K562 (cell line): ENCODE results near the gene POU2F1. TPM values are rescaled to one million over a fixed set of nuclear protein-coding genes. Genes with fewer than 3 reads are reported as not detected.
A peak's percentile ranks its signal among the peaks of the same experiment; 100 is the strongest.

ENCODE experiments used
- CBX3 ChIP-seq, 2 experiments: IDR thresholded peaks; 1 replicate in 1 of 2; 2 replicates in 1 of 2; pipeline ENCODE4 v1.6.1; 2012; ENCODE audit warnings: inconsistent platforms in 2 of 2, low read length in 2 of 2, borderline replicate concordance in 1 of 2, control low read depth in 1 of 2
- KLF1 ChIP-seq: fragments of 450-650 bp; IDR thresholded peaks from 2 replicates; pipeline ENCODE4 v1.6.1; 2016; ENCODE audit warnings: missing genetic modification characterization, missing compliant biosample characterization
- MAFF ChIP-seq: IDR thresholded peaks from 2 replicates; pipeline ENCODE4 v1.6.1; 2012; ENCODE audit warnings: low read length, improper control_type of control experiment
- MAFK ChIP-seq: IDR thresholded peaks from 2 replicates; pipeline ENCODE4 v1.6.1; 2011; ENCODE audit warnings: low read length, improper control_type of control experiment
- RFX1 ChIP-seq: fragments of 450-650 bp; IDR thresholded peaks from 2 replicates; pipeline ENCODE4 v1.6.1; 2016; ENCODE audit warnings: mild to moderate bottlenecking, moderate library complexity
- SETDB1 ChIP-seq: IDR thresholded peaks from one replicate; pipeline ENCODE4 v1.6.1; 2012; ENCODE audit warnings: low read length, control low read depth, inconsistent platforms
- SRSF7 ChIP-seq: fragments of 200-400 bp; formaldehyde crosslinking; optimal IDR thresholded peaks from 2 replicates; pipeline ENCODE3; 2017; ENCODE audit warnings: mild to moderate bottlenecking, low read depth, low read length
- TAF1 ChIP-seq: IDR thresholded peaks from 2 replicates; pipeline ENCODE4 v1.6.1; 2011; ENCODE audit warnings: mild to moderate bottlenecking, low read length, moderate library complexity; ENCODE audit not compliant: insufficient read depth, control insufficient read depth, severe bottlenecking; ENCODE audit errors: extremely low read depth
- U2AF2 ChIP-seq: fragments of 200-400 bp; formaldehyde crosslinking; optimal IDR thresholded peaks from 2 replicates; pipeline ENCODE3; 2017; ENCODE audit warnings: low read depth, mild to moderate bottlenecking, low read length
- ZC3H8 ChIP-seq: fragments of 450-650 bp; IDR thresholded peaks from 2 replicates; pipeline ENCODE4 v1.6.1; 2017
- ZNF217 ChIP-seq: sonication (generic); formaldehyde crosslinking; IDR thresholded peaks from 2 replicates; pipeline ENCODE4 v1.8.0; 2022; ENCODE audit warnings: mild to moderate bottlenecking, missing genetic modification reagents
- ZNF778 ChIP-seq: fragments of 450-650 bp; formaldehyde crosslinking; IDR thresholded peaks from 2 replicates; pipeline ENCODE4 v1.4.0; 2020; ENCODE audit warnings: mild to moderate bottlenecking, moderate library complexity
- polyA plus RNA-seq, 8 experiments: library from polyadenylated mRNA; depleted of rRNA in 4 of 8; stranded (reverse) in 5 of 8; unstranded in 3 of 8; fragments of >200 nt; fragmentation: Nextera tagmentation in 2 of 8; fragmentation: Illumina TruSeq in 1 of 8; extraction: Ambion mirVana in 2 of 8; extraction: Trizol in 1 of 8; gene quantifications; 2 replicates each; pipeline versions ENCODE4 v1.2.1 to v1.2.3, GENCODE V29; 2011 to 2014; ENCODE audit warnings: inconsistent platforms in 1 of 8, missing spikeins in 1 of 8
- total RNA-seq, 7 experiments: library from RNA; depleted of rRNA in 6 of 7; stranded (reverse); fragments of >200 nt in 6 of 7; fragmentation: Illumina TruSeq in 2 of 7; extraction: Trizol in 2 of 7; gene quantifications; 2 replicates each; pipeline versions ENCODE4 v1.2.1 to v1.2.3, GENCODE V29; 2011 to 2021; ENCODE audit warnings: low replicate concordance in 1 of 7
- TF ChIP-seq, protein P1 (sequence below): fragments of 250-450 bp; sonication (Bioruptor Pico); IDR thresholded peaks from 2 replicates; pipeline ENCODE4 v1.4.0; 2020; ENCODE audit warnings: mild to moderate bottlenecking, moderate library complexity, borderline replicate concordance
- TF ChIP-seq, protein P2 (sequence below): fragments of 250-450 bp; sonication (Bioruptor Pico); IDR thresholded peaks from 2 replicates; pipeline ENCODE4 v1.5.0; 2021; ENCODE audit warnings: mild to moderate bottlenecking, moderate library complexity
- TF ChIP-seq, protein P3 (sequence below): sonication (generic); formaldehyde crosslinking; IDR thresholded peaks from 2 replicates; pipeline ENCODE4 v1.8.1; 2023; ENCODE audit warnings: mild to moderate bottlenecking, missing genetic modification reagents
- TF ChIP-seq, protein P4 (sequence below): fragments of 450-650 bp; IDR thresholded peaks from one replicate; pipeline ENCODE4 v1.6.1; 2018; ENCODE audit warnings: mild to moderate bottlenecking, moderate library complexity; ENCODE audit not compliant: partially characterized antibody
- TF ChIP-seq, protein P5 (sequence below): sonication (generic); formaldehyde crosslinking; IDR thresholded peaks from 2 replicates; pipeline ENCODE4 v1.9.0; 2022; ENCODE audit warnings: mild to moderate bottlenecking, missing genetic modification reagents

Gene POU2F1
- total and polyA plus RNA-seq, 9 of the 15 experiments (the other 6 are each of a cell fraction or from before 2014, with no cell fraction given), result 2.6 to 22.3 (median 8.8) TPM

DNA sequence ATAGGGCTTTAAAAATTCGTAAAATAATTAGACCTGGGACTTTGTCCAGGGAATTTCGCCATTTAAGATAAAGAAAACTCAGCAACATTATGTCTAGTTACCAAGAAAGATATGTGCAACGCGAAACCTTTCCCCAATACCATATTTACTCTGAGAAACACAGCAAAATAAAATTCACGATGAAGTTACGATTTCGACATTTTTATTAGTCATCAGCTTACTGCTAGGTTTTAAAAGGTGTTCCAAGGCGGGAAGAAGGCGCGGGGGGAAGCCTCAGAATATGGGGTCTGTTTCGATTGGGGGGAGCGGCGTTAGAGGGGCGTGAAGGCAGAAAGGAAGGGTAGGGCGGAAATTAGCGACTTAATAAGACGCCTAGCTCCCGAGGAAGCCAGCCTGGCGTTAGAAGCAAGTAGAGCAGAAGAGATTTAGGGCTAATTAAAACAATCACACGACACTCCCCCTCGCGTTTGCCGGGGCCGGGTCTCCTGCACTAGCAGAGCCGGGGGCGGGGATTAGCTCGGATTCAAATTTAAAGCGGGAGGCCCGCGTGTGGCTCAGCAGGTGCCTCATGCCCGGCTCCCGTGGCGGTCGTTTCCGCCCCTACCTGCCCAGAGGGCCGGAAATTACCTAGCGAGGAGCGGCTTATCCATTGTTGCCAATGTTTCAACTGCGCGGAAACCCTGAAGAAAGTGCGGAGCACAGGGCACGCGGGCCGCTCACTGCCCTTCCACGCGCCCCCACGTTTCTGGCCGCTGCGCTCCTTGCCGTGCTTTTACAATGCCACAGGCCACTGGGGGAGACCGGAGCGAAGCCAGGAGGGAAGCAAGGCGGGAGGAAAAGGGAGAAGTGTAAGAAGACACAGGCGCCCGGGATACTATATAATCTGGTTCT is 795 bp upstream of the POU2F1 start (continued):
- TF ChIP-seq ZNF217 (CRISPR knock-in tag), result no peak
- no peak for TF ChIP-seq ZNF778 (CRISPR knock-in tag)
- TF ChIP-seq SRSF7, result no peak
- TF ChIP-seq KLF1 (tag), result no peak
- TF ChIP-seq CBX3 (IDR thresholded peaks at IDR 0.05; ENCODE audit: borderline replicate concordance in 1 of 2, low read length in 2 of 2), result peak in 1 of 2 experiments; percentile 75; a peak in 1 of 3 replicates
- TF ChIP-seq, protein P1, sequence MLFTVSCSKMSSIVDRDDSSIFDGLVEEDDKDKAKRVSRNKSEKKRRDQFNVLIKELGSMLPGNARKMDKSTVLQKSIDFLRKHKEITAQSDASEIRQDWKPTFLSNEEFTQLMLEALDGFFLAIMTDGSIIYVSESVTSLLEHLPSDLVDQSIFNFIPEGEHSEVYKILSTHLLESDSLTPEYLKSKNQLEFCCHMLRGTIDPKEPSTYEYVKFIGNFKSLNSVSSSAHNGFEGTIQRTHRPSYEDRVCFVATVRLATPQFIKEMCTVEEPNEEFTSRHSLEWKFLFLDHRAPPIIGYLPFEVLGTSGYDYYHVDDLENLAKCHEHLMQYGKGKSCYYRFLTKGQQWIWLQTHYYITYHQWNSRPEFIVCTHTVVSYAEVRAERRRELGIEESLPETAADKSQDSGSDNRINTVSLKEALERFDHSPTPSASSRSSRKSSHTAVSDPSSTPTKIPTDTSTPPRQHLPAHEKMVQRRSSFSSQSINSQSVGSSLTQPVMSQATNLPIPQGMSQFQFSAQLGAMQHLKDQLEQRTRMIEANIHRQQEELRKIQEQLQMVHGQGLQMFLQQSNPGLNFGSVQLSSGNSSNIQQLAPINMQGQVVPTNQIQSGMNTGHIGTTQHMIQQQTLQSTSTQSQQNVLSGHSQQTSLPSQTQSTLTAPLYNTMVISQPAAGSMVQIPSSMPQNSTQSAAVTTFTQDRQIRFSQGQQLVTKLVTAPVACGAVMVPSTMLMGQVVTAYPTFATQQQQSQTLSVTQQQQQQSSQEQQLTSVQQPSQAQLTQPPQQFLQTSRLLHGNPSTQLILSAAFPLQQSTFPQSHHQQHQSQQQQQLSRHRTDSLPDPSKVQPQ (CRISPR knock-in tag), result 0 out of 2 replicates have a peak, but pooled peaks have one; percentile 44
- no peak for TF ChIP-seq SETDB1
- no peak for TF ChIP-seq MAFF
- TF ChIP-seq ZC3H8, result no peak
- TF ChIP-seq, protein P2, sequence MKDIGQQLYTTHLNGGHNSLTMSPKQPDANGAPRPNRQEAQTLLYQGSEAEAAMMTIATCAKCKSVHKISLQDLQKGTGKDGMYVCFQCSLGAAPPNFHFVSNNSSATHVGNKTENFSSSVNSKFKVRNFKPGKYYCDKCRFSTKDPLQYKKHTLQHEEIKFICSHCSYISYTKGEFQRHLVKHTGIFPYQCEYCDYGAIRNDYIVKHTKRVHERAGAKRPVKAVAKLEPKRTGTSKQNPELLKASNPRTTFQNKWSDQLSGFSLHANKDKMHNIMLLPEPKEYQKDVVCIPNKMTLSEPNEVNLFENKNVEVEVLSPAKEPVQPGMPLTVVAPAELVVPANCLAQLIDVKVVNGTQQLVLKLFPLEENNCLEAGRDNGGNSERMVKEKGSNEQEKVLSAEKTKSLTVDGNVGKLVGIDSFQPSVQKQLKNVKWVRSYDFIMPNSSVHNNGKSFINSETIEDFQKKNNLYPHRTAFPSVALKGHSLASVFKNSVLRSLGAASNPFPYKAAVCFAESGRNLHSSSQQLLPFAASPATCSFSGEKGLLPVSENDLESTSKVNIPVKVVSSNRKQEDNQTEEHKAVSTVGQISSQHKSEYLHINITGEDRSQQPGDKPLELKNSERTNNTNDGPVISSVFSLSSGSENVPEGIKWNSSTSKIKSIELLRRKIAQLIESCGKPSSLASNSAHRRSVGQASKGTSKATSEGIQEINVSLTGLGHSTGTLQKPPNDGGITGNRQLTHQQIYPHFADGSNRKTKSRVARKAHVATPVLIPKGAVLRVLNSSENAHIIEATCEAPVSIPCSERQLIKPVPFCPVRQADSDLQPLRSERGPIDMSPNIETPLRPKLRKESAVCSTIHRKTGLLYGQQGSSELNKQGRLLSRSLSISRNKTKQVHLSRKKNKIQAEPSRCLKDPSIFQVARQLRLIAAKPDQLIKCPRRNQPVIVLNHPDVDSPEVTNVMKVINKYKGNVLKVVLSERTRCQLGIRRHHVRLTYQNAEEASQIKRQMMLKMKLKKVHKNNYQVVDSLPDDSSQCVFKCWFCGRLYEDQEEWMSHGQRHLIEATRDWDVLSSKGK (CRISPR knock-in tag), result no peak
- TF ChIP-seq TAF1, result peak; percentile 61
- TF ChIP-seq, protein P3, sequence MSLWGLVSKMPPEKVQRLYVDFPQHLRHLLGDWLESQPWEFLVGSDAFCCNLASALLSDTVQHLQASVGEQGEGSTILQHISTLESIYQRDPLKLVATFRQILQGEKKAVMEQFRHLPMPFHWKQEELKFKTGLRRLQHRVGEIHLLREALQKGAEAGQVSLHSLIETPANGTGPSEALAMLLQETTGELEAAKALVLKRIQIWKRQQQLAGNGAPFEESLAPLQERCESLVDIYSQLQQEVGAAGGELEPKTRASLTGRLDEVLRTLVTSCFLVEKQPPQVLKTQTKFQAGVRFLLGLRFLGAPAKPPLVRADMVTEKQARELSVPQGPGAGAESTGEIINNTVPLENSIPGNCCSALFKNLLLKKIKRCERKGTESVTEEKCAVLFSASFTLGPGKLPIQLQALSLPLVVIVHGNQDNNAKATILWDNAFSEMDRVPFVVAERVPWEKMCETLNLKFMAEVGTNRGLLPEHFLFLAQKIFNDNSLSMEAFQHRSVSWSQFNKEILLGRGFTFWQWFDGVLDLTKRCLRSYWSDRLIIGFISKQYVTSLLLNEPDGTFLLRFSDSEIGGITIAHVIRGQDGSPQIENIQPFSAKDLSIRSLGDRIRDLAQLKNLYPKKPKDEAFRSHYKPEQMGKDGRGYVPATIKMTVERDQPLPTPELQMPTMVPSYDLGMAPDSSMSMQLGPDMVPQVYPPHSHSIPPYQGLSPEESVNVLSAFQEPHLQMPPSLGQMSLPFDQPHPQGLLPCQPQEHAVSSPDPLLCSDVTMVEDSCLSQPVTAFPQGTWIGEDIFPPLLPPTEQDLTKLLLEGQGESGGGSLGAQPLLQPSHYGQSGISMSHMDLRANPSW (CRISPR knock-in tag), result no peak
- TF ChIP-seq, protein P4, sequence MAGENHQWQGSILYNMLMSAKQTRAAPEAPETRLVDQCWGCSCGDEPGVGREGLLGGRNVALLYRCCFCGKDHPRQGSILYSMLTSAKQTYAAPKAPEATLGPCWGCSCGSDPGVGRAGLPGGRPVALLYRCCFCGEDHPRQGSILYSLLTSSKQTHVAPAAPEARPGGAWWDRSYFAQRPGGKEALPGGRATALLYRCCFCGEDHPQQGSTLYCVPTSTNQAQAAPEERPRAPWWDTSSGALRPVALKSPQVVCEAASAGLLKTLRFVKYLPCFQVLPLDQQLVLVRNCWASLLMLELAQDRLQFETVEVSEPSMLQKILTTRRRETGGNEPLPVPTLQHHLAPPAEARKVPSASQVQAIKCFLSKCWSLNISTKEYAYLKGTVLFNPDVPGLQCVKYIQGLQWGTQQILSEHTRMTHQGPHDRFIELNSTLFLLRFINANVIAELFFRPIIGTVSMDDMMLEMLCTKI, result no peak
- TF ChIP-seq RFX1, result no peak
- TF ChIP-seq U2AF2, result no peak
- TF ChIP-seq, protein P5, sequence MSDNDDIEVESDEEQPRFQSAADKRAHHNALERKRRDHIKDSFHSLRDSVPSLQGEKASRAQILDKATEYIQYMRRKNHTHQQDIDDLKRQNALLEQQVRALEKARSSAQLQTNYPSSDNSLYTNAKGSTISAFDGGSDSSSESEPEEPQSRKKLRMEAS (CRISPR knock-in tag), result peak; percentile 98
- TF ChIP-seq MAFK, result no peak
